GM21515 (cell line): ENCODE data around the gene SELPLG.

Experiments
- ATAC-seq: cut with Tn5 transposase; IDR thresholded peaks from one replicate; pipeline ENCODE4 v1.9.1; 2021; ENCODE audit not compliant: unreplicated experiment

Gene SELPLG

GRCh38 chr12:108605690-108606406 lies 27.8 kb downstream of the SELPLG start:
- no peak for ATAC-seq

- no peak for ATAC-seq
Observed at GRCh38 chr12:108605000-108605689, 28.5 kb downstream of the SELPLG start.

GRCh38 chr12:108604208-108604941 lies 29.3 kb downstream of the SELPLG start:
- no peak for ATAC-seq

GRCh38 chr12:108603743-108604142 lies 30.0 kb downstream of the SELPLG start:
- ATAC-seq, result no peak

- ATAC-seq, result no peak
Observed at GRCh38 chr12:108602976-108603704, 30.6 kb downstream of the SELPLG start.

- no peak for ATAC-seq
Observed at GRCh38 chr12:108602209-108602705, 31.4 kb downstream of the SELPLG start.

- ATAC-seq, result no peak
Observed at GRCh38 chr12:108600702-108601007, 33.0 kb downstream of the SELPLG start.

- ATAC-seq, result no peak
Observed at GRCh38 chr12:108599948-108600701, 33.6 kb downstream of the SELPLG start.

GRCh38 chr12:108599541-108599940 lies 34.2 kb downstream of the SELPLG start:
- ATAC-seq, result no peak

- no peak for ATAC-seq
Observed at GRCh38 chr12:108598553-108599250, 35.0 kb downstream of the SELPLG start.

GRCh38 chr12:108597559-108598471 lies 35.9 kb downstream of the SELPLG start, which contains the start of gene TMEM119:
TMEM119 (minus strand) TSS chr12:108598084; CDS start chr12:108592383, 5,701 bp downstream.
- ATAC-seq, result no peak

- ATAC-seq, result no peak
Observed at GRCh38 chr12:108596854-108597558, 36.7 kb downstream of the SELPLG start.

GRCh38 chr12:108595711-108596647 lies 37.7 kb downstream of the SELPLG start:
- ATAC-seq, result no peak

GRCh38 chr12:108594960-108595710 lies 38.6 kb downstream of the SELPLG start:
- ATAC-seq, result no peak

GRCh38 chr12:108594323-108594903 lies 39.3 kb downstream of the SELPLG start:
- ATAC-seq, result no peak
